ENCODE measurements around the gene UMODL1. TPM values are rescaled to one million over a fixed set of nuclear protein-coding genes. Genes with fewer than 3 reads are reported as not detected.

The UMODL1 gene
- total RNA-seq, 3 donors from 2014 or later (not counting 1 experiment from before 2014, with no cell fraction given), result 0.14 to 0.28 TPM; not detected in 1

- Histone ChIP-seq H3K27me3 (ENCODE audit: control insufficient read depth, insufficient read depth, low read length) (no peaks in the 10 kb centered on the region), H3K36me3 (ENCODE audit: control insufficient read depth, insufficient read depth, low read length) (no peaks in the 10 kb centered on the region), H3K4me3 (ENCODE audit: low read length) (no peak overlapping the region), H3K4me1 (ENCODE audit: control insufficient read depth, insufficient read depth, low read length) (no peaks in the 10 kb centered on the region), H3K27ac (ENCODE audit: low read length) (no peak overlapping the region), H3K9me3 (ENCODE audit: control insufficient read depth, insufficient read depth, low read length) (peaks cover 7% of the 10 kb centered on the region)
- Mint-ChIP-seq H3K4me1 (no peaks in the 10 kb centered on the region), H3K27me3 (ENCODE audit: low read depth in 2 of 2) (peaks cover 17 to 42% of the 10 kb centered on the region in 2 donors), H3K9me3 (peaks cover 2 to 4% of the 10 kb centered on the region in 2 donors), H3K4me3 (no peak overlapping the region), H3K36me3 (peaks cover 8% of the 10 kb centered on the region), H3K27ac (no peak overlapping the region)
- WGBS (ENCODE audit: insufficient coverage), result 65% methylated on average over 10 of the region's 10 CpGs
- intact Hi-C loops (cut with micrococcal nuclease), result no loop called here
- no peak for TF ChIP-seq CTCF (IDR thresholded peaks at IDR 0.05)
- DNase-seq (no peak), ATAC-seq (no peak)
Observed at GRCh38 chr21:42096566-42096965, 25.4 kb downstream of the UMODL1 start.

DNA sequence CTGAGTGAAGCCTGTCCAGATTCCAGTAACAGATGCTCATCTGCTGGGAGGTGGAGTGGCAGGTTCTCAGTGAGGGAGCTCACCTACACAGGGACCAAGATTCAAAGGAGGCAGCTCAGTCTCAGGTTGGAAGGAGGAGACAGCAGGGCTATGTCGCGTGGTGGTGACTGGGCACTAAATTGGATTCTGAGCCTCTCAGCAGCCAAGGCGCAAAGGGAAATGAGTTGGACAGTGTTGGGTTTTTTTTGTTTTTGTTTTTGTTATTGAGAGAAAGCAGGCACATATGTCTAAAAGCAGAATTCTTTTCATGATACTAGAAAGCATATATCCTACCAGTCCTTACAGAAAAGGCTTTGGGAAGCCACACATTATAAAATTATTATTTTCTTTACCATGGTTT, 26.2 kb downstream of the UMODL1 start:
- no peaks in the 10 kb centered on the region for H3K36me3 ChIP-seq (ENCODE audit: control insufficient read depth, insufficient read depth, low read length)
- 90% methylated on average over 3 of the region's 3 CpGs for WGBS (ENCODE audit: insufficient coverage)
- H3K27me3 ChIP-seq (ENCODE audit: control insufficient read depth, insufficient read depth, low read length), result no peaks in the 10 kb centered on the region
- ATAC-seq, result no peak
- peaks cover 7% of the 10 kb centered on the region for H3K9me3 ChIP-seq (ENCODE audit: control insufficient read depth, insufficient read depth, low read length)
- H3K36me3 Mint-ChIP-seq, result peaks cover 8% of the 10 kb centered on the region
- no peak for TF ChIP-seq CTCF (IDR thresholded peaks at IDR 0.05)
- H3K9me3 Mint-ChIP-seq, result peaks cover 2 to 4% of the 10 kb centered on the region in 2 donors
- H3K4me3 ChIP-seq (ENCODE audit: low read length), result no peak overlapping the region
- H3K27me3 Mint-ChIP-seq (ENCODE audit: low read depth in 2 of 2), result peaks cover 14 to 37% of the 10 kb centered on the region in 2 donors
- intact Hi-C loops (cut with micrococcal nuclease), result no loop called here
- no peak overlapping the region for H3K4me3 Mint-ChIP-seq
- no peaks in the 10 kb centered on the region for H3K4me1 Mint-ChIP-seq
- no peak overlapping the region for H3K27ac Mint-ChIP-seq
- H3K4me1 ChIP-seq (ENCODE audit: control insufficient read depth, insufficient read depth, low read length), result no peaks in the 10 kb centered on the region
- no peak for DNase-seq
- H3K27ac ChIP-seq (ENCODE audit: low read length), result no peak overlapping the region

GRCh38 chr21:42097860-42098454, 26.8 kb downstream of the UMODL1 start:
- TF ChIP-seq CTCF (IDR thresholded peaks at IDR 0.05), result no peak
- no peak overlapping the region for H3K4me3 ChIP-seq (ENCODE audit: low read length)
- Mint-ChIP-seq H3K36me3 (peaks cover 8% of the 10 kb centered on the region), H3K4me3 (no peak overlapping the region), H3K27ac (no peak overlapping the region), H3K4me1 (no peaks in the 10 kb centered on the region), H3K27me3 (ENCODE audit: low read depth in 2 of 2) (peaks cover 15 to 30% of the 10 kb centered on the region in 2 donors), H3K9me3 (peaks cover 2 to 4% of the 10 kb centered on the region in 2 donors)
- H3K27ac ChIP-seq (ENCODE audit: low read length), result no peak overlapping the region
- H3K4me1 ChIP-seq (ENCODE audit: control insufficient read depth, insufficient read depth, low read length), result no peaks in the 10 kb centered on the region
- no peaks in the 10 kb centered on the region for H3K36me3 ChIP-seq (ENCODE audit: control insufficient read depth, insufficient read depth, low read length)
- H3K9me3 ChIP-seq (ENCODE audit: control insufficient read depth, insufficient read depth, low read length), result peaks cover 7% of the 10 kb centered on the region
- peak in 2 of 3 donors; percentile 20 to 44 for ATAC-seq
- no peaks in the 10 kb centered on the region for H3K27me3 ChIP-seq (ENCODE audit: control insufficient read depth, insufficient read depth, low read length)
- WGBS (ENCODE audit: insufficient coverage), result 58% methylated on average over 8 of the region's 8 CpGs
- intact Hi-C loops (cut with micrococcal nuclease), result no loop called here
- no peak for DNase-seq
